GM12874 (cell line): ENCODE results near the gene FHIT.

ENCODE experiments used
- TF ChIP-seq, protein P1 (sequence below): IDR thresholded peaks from 2 replicates; pipeline ENCODE4 v1.5.1; 2011; ENCODE audit warnings: low read depth, mild to moderate bottlenecking, control low read depth, low read length, moderate library complexity; ENCODE audit not compliant: insufficient read depth

FHIT gene

DNA sequence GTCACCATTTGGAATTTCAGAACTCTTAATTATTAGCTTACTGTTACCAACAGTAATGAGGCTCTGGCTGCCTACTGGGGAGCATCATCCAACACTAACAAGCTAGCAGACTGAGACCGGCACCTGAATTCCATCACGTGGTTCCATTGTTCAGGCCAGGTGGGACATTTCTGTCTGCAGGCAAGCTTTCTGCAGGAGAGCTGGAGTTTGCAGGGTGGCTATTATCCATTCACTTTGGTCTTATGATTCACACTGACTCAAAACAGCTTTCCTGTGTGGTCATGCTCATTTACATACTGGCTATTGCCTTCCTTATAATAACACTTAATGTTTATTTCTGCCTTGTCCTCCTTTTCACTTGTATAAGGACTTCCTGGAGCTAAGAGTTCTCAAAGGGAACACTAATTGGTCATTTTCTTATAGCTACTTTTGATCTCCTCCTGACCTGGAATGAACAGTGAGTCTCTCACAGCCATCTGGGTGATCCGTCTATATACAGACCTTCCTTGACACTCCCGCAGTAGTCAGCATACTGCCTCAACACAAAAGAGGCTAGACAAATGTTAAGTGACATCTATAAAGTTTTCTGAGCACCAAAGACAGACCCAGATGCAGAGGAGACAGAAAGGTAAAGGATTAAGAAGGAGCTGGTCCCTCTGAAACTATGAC lies 695.4 kb downstream of the FHIT start:
- TF ChIP-seq, protein P1, sequence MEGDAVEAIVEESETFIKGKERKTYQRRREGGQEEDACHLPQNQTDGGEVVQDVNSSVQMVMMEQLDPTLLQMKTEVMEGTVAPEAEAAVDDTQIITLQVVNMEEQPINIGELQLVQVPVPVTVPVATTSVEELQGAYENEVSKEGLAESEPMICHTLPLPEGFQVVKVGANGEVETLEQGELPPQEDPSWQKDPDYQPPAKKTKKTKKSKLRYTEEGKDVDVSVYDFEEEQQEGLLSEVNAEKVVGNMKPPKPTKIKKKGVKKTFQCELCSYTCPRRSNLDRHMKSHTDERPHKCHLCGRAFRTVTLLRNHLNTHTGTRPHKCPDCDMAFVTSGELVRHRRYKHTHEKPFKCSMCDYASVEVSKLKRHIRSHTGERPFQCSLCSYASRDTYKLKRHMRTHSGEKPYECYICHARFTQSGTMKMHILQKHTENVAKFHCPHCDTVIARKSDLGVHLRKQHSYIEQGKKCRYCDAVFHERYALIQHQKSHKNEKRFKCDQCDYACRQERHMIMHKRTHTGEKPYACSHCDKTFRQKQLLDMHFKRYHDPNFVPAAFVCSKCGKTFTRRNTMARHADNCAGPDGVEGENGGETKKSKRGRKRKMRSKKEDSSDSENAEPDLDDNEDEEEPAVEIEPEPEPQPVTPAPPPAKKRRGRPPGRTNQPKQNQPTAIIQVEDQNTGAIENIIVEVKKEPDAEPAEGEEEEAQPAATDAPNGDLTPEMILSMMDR: no peak

DNA sequence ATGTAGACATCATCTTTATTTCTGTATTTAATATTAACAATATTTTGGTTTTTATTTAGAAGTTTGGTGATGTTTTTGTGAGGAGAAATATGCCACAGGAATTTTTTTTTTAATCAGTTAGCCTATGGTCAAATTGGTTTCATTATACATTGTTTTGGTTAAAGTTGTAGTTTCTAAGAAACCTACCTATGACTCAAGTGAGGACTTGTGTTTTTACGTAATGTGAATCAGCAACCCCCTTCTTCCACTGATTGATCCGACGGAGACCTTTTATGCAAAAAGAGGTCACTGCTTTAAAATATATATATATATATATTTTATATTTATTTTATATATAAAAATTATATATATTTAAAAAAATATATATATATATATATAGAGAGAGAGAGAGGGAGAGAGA lies 698.1 kb downstream of the FHIT start:
- TF ChIP-seq, protein P1: no peak

DNA sequence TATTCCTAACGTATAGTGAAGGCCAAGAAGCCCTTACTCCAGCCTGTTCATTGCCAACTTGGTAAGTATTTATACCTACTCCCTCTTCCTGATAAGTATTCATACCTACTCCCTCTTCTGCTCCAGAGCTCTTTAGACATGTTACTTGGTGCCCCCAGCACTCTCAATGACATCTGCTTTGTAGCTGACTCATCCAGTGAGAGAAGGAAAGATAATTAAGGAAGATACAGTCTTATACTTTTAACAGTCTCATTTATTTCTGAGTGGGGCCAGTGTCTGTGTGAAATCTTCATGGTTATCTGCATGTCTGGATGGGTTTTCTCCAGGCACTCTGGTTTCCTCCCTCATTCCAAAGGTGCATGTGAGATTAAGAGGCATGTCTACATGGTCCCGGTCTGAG lies 698.7 kb downstream of the FHIT start:
- TF ChIP-seq, protein P1: no peak

DNA sequence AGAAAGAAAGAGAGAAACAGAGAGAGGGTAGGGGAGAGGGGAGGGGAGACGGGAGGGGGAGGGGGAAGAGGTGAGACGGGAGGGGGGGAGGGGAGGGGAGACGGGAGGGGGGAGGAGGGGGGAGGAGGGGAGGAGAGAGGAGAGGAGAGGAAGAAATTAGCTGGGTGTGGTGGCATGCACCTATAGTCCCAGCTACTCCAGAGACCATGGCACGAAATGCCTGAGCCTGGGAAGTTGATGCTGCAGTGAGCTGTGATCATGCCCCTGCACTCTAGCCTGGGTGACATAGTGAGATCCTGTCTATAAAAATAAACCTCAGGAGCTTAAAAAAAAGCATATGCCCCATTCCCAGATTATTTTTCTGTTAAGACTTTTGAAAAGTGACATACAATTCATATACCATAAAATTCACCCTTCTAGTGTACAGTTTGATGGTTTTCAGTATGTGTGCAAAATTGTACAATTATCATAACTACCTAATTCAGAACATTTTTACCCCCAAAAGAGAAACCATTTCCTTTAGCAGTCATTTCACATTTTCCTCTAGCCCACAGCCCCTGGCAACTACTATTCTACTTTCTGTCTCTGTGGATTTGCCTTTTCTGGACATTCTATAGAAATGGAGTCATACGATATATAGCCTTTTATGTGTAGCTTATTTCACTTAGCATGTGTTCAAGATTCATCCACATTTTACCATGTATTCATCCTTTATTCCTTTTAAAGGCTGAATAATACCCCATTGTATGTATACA lies 699.6 kb downstream of the FHIT start:
- TF ChIP-seq, protein P1: no peak

DNA sequence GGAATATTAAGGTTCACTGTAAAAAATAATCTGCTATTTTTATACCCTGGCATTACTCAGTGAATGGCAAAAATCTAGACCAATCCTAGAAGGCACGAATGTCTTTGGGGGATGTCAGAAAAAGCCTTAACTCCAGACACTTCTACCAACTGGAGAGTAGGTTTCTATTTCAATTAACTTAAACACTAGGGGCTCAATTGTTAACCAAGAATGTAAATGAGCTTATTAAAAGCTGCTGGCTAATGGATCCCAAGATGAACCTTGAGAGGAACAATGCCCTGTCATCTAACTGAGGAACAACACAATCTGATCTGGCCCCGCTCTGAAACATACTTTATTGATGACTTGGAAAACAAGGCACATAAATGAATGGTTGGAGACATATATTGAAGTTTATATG lies 701.4 kb downstream of the FHIT start:
- TF ChIP-seq, protein P1: no peak

DNA sequence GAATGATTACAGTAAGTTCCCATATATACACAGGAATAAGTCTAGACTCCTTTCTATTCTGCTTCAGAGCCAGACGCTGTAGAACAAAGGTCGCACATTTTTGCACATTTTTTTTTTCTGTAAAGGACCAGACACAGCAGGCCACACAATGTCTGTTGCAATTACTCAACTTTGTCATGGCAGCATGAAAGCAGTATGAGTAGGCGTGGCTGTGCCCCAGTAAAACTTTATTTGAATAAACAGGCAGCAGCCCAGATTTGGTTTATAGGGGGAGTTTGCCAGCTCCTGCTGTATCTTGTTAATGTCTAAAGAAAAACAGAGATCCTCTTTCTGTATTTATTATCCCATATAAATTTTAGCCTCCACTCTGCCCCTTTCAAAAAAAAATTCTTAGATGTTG lies 708.3 kb downstream of the FHIT start:
- TF ChIP-seq, protein P1: no peak

DNA sequence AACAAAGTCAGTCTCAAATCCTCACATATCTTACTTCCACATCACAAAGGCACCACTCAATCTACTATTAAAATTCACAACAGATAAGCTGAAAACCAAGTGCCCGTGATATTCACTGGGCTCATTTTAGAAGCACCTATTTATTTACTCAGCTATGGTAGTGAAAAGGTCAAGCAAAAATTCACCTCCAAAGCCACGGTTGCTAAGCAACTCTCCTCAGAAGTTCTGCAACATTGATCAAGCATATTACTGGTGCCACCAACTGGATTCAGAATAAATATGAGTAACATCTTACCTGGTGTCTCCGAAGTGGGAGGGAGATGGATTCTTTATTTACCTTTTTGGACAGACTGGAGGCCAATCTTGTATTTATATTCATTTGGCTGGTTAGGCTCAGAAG lies 714.8 kb downstream of the FHIT start:
- TF ChIP-seq, protein P1: no peak
